ENCODE measurements around the gene DNAI7.

GRCh38 chr12:25102402-25102801, 92.6 kb downstream of the DNAI7 start:
- TF ChIP-seq, protein P1, sequence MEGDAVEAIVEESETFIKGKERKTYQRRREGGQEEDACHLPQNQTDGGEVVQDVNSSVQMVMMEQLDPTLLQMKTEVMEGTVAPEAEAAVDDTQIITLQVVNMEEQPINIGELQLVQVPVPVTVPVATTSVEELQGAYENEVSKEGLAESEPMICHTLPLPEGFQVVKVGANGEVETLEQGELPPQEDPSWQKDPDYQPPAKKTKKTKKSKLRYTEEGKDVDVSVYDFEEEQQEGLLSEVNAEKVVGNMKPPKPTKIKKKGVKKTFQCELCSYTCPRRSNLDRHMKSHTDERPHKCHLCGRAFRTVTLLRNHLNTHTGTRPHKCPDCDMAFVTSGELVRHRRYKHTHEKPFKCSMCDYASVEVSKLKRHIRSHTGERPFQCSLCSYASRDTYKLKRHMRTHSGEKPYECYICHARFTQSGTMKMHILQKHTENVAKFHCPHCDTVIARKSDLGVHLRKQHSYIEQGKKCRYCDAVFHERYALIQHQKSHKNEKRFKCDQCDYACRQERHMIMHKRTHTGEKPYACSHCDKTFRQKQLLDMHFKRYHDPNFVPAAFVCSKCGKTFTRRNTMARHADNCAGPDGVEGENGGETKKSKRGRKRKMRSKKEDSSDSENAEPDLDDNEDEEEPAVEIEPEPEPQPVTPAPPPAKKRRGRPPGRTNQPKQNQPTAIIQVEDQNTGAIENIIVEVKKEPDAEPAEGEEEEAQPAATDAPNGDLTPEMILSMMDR (IDR thresholded peaks at IDR 0.05): no peak
- no peak for TF ChIP-seq POLR2AphosphoS5 (IDR thresholded peaks at IDR 0.05)

Measured in sigmoid colon (tissue), 4 donors.